ENCODE data around the gene MAP2K4.

The MAP2K4 gene

DNA sequence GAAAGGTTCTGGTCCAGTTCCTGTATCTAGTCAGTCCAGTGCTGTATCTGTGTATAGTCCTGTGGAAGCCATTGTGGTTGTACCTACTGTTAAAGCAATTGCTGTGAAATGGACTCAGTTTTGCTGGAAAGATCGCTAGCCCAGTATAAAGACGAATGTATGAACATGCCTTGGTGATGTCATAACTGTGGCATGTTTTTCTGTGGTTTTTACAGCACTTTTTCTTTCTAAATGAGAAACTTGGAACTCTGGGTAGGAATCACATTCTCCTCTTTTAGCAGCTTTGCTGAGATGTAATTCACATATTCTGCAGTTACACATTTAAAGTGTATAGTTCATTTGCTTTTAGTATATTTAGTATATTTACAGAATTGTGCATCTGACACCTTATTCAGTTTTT is 58.1 kb downstream of the MAP2K4 start:
- Histone ChIP-seq H3K36me3 (replicated peaks in 1 of 2; ENCODE audit: control insufficient read depth in 2 of 2, insufficient read depth in 2 of 2, low read length in 2 of 2) (peaks cover 6 to 86% of the 10 kb centered on the region in 2 donors), H2AFZ (ENCODE audit: low read length) (no peak overlapping the region), H3K4me2 (ENCODE audit: insufficient read depth, low read length, poor library complexity, severe bottlenecking) (no peak overlapping the region), H3K4me1 (ENCODE audit: control insufficient read depth in 2 of 2, insufficient read depth in 1 of 2, low read depth in 1 of 2, low read length in 2 of 2) (no peaks in the 10 kb centered on the region), H3K27me3 (ENCODE audit: control insufficient read depth in 3 of 3, insufficient read depth in 3 of 3, low read depth in 1 of 3, low read length in 3 of 3) (no peaks in the 10 kb centered on the region), H2BK12ac (ENCODE audit: low read length) (no peak overlapping the region), H3K9ac (ENCODE audit: low read depth, low read length, poor library complexity) (no peak overlapping the region), H3K14ac (ENCODE audit: low read length) (no peak overlapping the region), H3K9me3 (replicated peaks in 1 of 2; ENCODE audit: control insufficient read depth in 2 of 2, insufficient read depth in 1 of 2, low read depth in 1 of 2, low read length in 2 of 2) (peaks cover 0 to 3% of the 10 kb centered on the region in 2 donors), H2BK5ac (ENCODE audit: low read length) (no peak overlapping the region), H3K4ac (ENCODE audit: low read length) (no peak overlapping the region), H2AK5ac (ENCODE audit: low read depth, low read length) (no peak overlapping the region), H2BK15ac (ENCODE audit: low read length) (no peak overlapping the region), H4K8ac (ENCODE audit: low read depth, low read length) (no peak overlapping the region), H3K23ac (ENCODE audit: low read depth, low read length, poor library complexity) (no peak overlapping the region), H3K4me3 (ENCODE audit: low read length in 2 of 2) (no peak overlapping the region), H4K91ac (ENCODE audit: low read depth, low read length, poor library complexity) (no peak overlapping the region), H3K79me1 (ENCODE audit: low read depth, low read length) (no peaks in the 10 kb centered on the region), H2BK120ac (ENCODE audit: low read depth, low read length) (no peak overlapping the region), H3K27ac (replicated peaks; ENCODE audit: low read length) (no peak overlapping the region), H3K18ac (ENCODE audit: low read length) (no peak overlapping the region)
- no peak for DNase-seq (ENCODE audit: low spot score)
- no CpG with 5 or more reads among the region's 2 CpGs for WGBS, 2 donors (ENCODE audit: extremely low coverage in 2 of 2, insufficient read length in 2 of 2, insufficient replicate concordance in 1 of 2)

DNA sequence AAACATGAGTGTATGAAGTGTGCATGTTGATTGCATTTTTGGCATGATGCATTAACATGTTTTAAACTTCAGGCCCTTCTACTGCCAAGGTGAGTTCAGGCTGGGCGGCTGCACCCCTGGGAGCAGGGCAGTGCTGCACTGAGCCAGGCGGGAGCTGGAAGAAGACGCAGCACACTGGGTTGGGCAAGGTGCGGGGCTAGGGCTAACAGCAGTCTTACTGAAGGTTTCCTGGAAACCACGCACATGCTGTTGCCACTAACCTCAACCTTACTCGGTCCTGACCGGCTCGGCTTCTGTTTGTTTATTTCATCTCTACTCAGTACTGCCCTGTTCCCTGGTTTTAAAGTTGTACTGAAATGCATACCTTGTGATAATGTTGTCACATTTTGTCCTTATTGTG is 61.0 kb downstream of the MAP2K4 start:
- H2AK5ac ChIP-seq (ENCODE audit: low read depth, low read length) = no peak overlapping the region
- no peak overlapping the region for H3K4ac ChIP-seq (ENCODE audit: low read length)
- H4K91ac ChIP-seq (ENCODE audit: low read depth, low read length, poor library complexity) = no peak overlapping the region
- H4K8ac ChIP-seq (ENCODE audit: low read depth, low read length) = no peak overlapping the region
- H2AFZ ChIP-seq (ENCODE audit: low read length) = no peak overlapping the region
- H3K79me1 ChIP-seq (ENCODE audit: low read depth, low read length) = no peaks in the 10 kb centered on the region
- no peaks in the 10 kb centered on the region for H3K4me1 ChIP-seq (ENCODE audit: control insufficient read depth in 2 of 2, insufficient read depth in 1 of 2, low read depth in 1 of 2, low read length in 2 of 2)
- H3K4me2 ChIP-seq (ENCODE audit: insufficient read depth, low read length, poor library complexity, severe bottlenecking) = no peak overlapping the region
- no peak overlapping the region for H2BK5ac ChIP-seq (ENCODE audit: low read length)
- H3K27ac ChIP-seq (replicated peaks; ENCODE audit: low read length) = no peak overlapping the region
- no peak overlapping the region for H3K18ac ChIP-seq (ENCODE audit: low read length)
- H3K9me3 ChIP-seq (replicated peaks in 1 of 2; ENCODE audit: control insufficient read depth in 2 of 2, insufficient read depth in 1 of 2, low read depth in 1 of 2, low read length in 2 of 2) = peaks cover 0 to 3% of the 10 kb centered on the region in 2 donors
- WGBS, 2 donors (ENCODE audit: extremely low coverage in 2 of 2, insufficient read length in 2 of 2, insufficient replicate concordance in 1 of 2) = no CpG with 5 or more reads among the region's 8 CpGs
- no peaks in the 10 kb centered on the region for H3K27me3 ChIP-seq (ENCODE audit: control insufficient read depth in 3 of 3, insufficient read depth in 3 of 3, low read depth in 1 of 3, low read length in 3 of 3)
- no peak overlapping the region for H3K23ac ChIP-seq (ENCODE audit: low read depth, low read length, poor library complexity)
- H3K36me3 ChIP-seq (replicated peaks in 1 of 2; ENCODE audit: control insufficient read depth in 2 of 2, insufficient read depth in 2 of 2, low read length in 2 of 2) = peaks cover 6 to 74% of the 10 kb centered on the region in 2 donors
- peak overlapping the region; percentile 6 for H3K9ac ChIP-seq (ENCODE audit: low read depth, low read length, poor library complexity)
- DNase-seq (ENCODE audit: low spot score) = no peak
- H2BK15ac ChIP-seq (ENCODE audit: low read length) = no peak overlapping the region
- H3K4me3 ChIP-seq (ENCODE audit: low read length in 2 of 2) = no peak overlapping the region
- H3K14ac ChIP-seq (ENCODE audit: low read length) = no peak overlapping the region
- no peak overlapping the region for H2BK12ac ChIP-seq (ENCODE audit: low read length)
- no peak overlapping the region for H2BK120ac ChIP-seq (ENCODE audit: low read depth, low read length)

DNA sequence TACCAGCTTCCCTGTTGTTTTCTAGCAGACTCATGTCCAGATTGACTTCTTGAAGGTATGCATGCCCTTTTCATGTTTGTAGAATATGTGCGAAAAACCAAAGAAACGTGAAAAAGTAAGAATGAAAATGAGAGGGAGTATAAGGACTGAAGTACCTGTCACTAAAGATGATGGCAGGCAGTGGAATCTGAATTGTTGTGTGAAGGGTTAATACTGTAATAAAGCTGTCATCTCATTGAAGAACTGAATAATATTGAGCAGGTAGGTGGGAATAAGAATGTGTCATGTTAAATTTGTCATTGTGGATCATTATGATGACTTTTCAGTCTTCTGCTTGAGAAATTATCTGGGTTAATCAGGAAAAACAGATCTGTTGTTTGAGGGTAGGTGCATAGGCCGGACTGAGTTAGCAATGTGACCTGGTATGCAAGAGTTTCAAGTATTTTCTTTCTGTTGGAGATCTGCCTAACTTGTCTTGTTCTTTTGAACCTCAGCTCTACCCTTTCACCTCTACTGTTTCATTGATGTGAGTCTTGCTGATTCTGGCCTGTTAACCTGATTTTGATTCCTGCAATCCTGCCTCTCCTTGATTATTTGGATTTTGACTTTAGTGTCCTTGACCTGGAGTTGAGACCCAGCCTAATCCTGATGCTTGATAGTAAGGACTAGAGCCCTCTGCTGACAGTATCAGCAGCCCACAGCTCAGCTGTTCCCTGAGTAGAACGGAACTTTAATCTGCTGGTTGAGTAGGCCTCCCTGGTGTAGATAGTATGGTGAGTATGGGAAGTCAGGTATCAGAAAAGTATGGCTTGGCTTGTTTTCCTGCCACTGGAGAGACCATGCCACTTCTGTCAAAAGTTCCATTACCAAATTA is 64.6 kb downstream of the MAP2K4 start:
- Histone ChIP-seq H4K8ac (ENCODE audit: low read depth, low read length) (no peak overlapping the region), H3K14ac (ENCODE audit: low read length) (no peak overlapping the region), H3K23ac (ENCODE audit: low read depth, low read length, poor library complexity) (no peak overlapping the region), H3K27me3 (ENCODE audit: control insufficient read depth in 3 of 3, insufficient read depth in 3 of 3, low read depth in 1 of 3, low read length in 3 of 3) (no peaks in the 10 kb centered on the region), H3K4ac (ENCODE audit: low read length) (no peak overlapping the region), H3K4me3 (ENCODE audit: low read length in 2 of 2) (no peak overlapping the region), H2AK5ac (ENCODE audit: low read depth, low read length) (no peak overlapping the region), H3K79me1 (ENCODE audit: low read depth, low read length) (peaks cover under 1% of the 10 kb centered on the region), H2BK120ac (ENCODE audit: low read depth, low read length) (no peak overlapping the region), H3K4me1 (ENCODE audit: control insufficient read depth in 2 of 2, insufficient read depth in 1 of 2, low read depth in 1 of 2, low read length in 2 of 2) (peaks cover 0 to 2% of the 10 kb centered on the region in 2 donors), H3K4me2 (ENCODE audit: insufficient read depth, low read length, poor library complexity, severe bottlenecking) (no peak overlapping the region), H4K91ac (ENCODE audit: low read depth, low read length, poor library complexity) (no peak overlapping the region), H2BK15ac (ENCODE audit: low read length) (no peak overlapping the region), H3K18ac (ENCODE audit: low read length) (no peak overlapping the region), H3K9me3 (replicated peaks in 1 of 2; ENCODE audit: control insufficient read depth in 2 of 2, insufficient read depth in 1 of 2, low read depth in 1 of 2, low read length in 2 of 2) (no peaks in the 10 kb centered on the region), H2BK5ac (ENCODE audit: low read length) (no peak overlapping the region), H2BK12ac (ENCODE audit: low read length) (no peak overlapping the region), H2AFZ (ENCODE audit: low read length) (no peak overlapping the region), H3K27ac (replicated peaks; ENCODE audit: low read length) (no peak overlapping the region), H3K9ac (ENCODE audit: low read depth, low read length, poor library complexity) (no peak overlapping the region), H3K36me3 (replicated peaks in 1 of 2; ENCODE audit: control insufficient read depth in 2 of 2, insufficient read depth in 2 of 2, low read length in 2 of 2) (peaks cover 4 to 52% of the 10 kb centered on the region in 2 donors)
- DNase-seq (ENCODE audit: low spot score) = no peak
- no CpG with 5 or more reads among the region's 4 CpGs for WGBS, 2 donors (ENCODE audit: extremely low coverage in 2 of 2, insufficient read length in 2 of 2, insufficient replicate concordance in 1 of 2)

DNA sequence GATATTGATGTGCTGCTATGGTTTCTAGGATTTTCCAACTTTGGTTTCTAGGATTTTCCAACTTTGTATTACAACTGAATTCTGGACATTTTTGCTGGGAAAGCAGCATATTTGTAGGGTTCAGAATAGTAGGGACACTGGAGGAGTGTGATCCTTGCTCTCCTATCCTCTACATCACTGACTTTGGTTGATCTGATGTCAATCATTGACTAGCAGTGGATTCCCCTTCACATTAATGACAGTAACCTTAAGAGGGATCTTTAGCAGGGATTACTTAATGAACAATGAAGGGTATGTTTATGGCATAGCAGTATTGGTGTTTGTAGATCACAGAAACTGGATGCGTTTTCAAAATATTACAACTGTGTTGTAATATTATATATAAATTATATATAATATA is 67.4 kb downstream of the MAP2K4 start:
- H3K27me3 ChIP-seq (ENCODE audit: control insufficient read depth in 3 of 3, insufficient read depth in 3 of 3, low read depth in 1 of 3, low read length in 3 of 3) = no peaks in the 10 kb centered on the region
- no peak overlapping the region for H4K91ac ChIP-seq (ENCODE audit: low read depth, low read length, poor library complexity)

More for the DNA sequence above, 67.4 kb downstream of the MAP2K4 start:
- H3K4me2 ChIP-seq (ENCODE audit: insufficient read depth, low read length, poor library complexity, severe bottlenecking) = no peak overlapping the region
- H3K36me3 ChIP-seq (replicated peaks in 1 of 2; ENCODE audit: control insufficient read depth in 2 of 2, insufficient read depth in 2 of 2, low read length in 2 of 2) = peaks cover 3 to 38% of the 10 kb centered on the region in 2 donors
- peaks cover 0 to 3% of the 10 kb centered on the region in 2 donors for H3K4me1 ChIP-seq (ENCODE audit: control insufficient read depth in 2 of 2, insufficient read depth in 1 of 2, low read depth in 1 of 2, low read length in 2 of 2)
- no peak overlapping the region for H2BK5ac ChIP-seq (ENCODE audit: low read length)
- no peaks in the 10 kb centered on the region for H3K9me3 ChIP-seq (replicated peaks in 1 of 2; ENCODE audit: control insufficient read depth in 2 of 2, insufficient read depth in 1 of 2, low read depth in 1 of 2, low read length in 2 of 2)
- H2AFZ ChIP-seq (ENCODE audit: low read length) = no peak overlapping the region
- H3K4me3 ChIP-seq (ENCODE audit: low read length in 2 of 2) = no peak overlapping the region
- H3K14ac ChIP-seq (ENCODE audit: low read length) = no peak overlapping the region
- H3K4ac ChIP-seq (ENCODE audit: low read length) = no peak overlapping the region
- H2BK12ac ChIP-seq (ENCODE audit: low read length) = no peak overlapping the region
- H3K27ac ChIP-seq (replicated peaks; ENCODE audit: low read length) = no peak overlapping the region
- no peak for DNase-seq (ENCODE audit: low spot score)
- no peak overlapping the region for H2BK120ac ChIP-seq (ENCODE audit: low read depth, low read length)
- H4K8ac ChIP-seq (ENCODE audit: low read depth, low read length) = no peak overlapping the region
- H2AK5ac ChIP-seq (ENCODE audit: low read depth, low read length) = no peak overlapping the region
- H2BK15ac ChIP-seq (ENCODE audit: low read length) = no peak overlapping the region
- H3K23ac ChIP-seq (ENCODE audit: low read depth, low read length, poor library complexity) = no peak overlapping the region
- no peak overlapping the region for H3K9ac ChIP-seq (ENCODE audit: low read depth, low read length, poor library complexity)
- no peak overlapping the region for H3K18ac ChIP-seq (ENCODE audit: low read length)
- no CpG with 5 or more reads among the region's 1 CpG for WGBS, 2 donors (ENCODE audit: extremely low coverage in 2 of 2, insufficient read length in 2 of 2, insufficient replicate concordance in 1 of 2)
- H3K79me1 ChIP-seq (ENCODE audit: low read depth, low read length) = peaks cover 2% of the 10 kb centered on the region
